Panc1 (cell line): Measurements from ENCODE around the gene RAP1GAP2. TPM values are rescaled to one million over a fixed set of nuclear protein-coding genes. Genes with fewer than 3 reads are reported as not detected.

Experiments
- ATAC-seq: fragments of 200-7000 bp; cut with Tn5 transposase; 2 replicates; pipeline ENCODE4 v1.9.1; 2020; ENCODE audit warnings: mild to moderate bottlenecking, moderate library complexity
- BruUV-seq: library from RNA; stranded (reverse); fragments of 400-500 nt; replicated peaks from 2 replicates; lab custom pipeline; 2021; lab: Mats Ljungman, UMichigan
- CTCF ChIA-PET: fragments of 300-600 bp; sonication (Branson Sonifier 250); formaldehyde crosslinking; loops from one replicate; lab custom pipeline; 2022; ENCODE audit warnings: antibody characterized with exemption; lab: Charles Lee
- POLR2A ChIA-PET: fragments of 300-600 bp; sonication (Branson Sonifier 250); formaldehyde crosslinking; loops from one replicate; lab custom pipeline; 2022; ENCODE audit warnings: antibody characterized with exemption; lab: Charles Lee
- DNase-seq: peaks from one replicate; pipeline ENCODE4 v3.0.0-alpha.2; 2010; ENCODE audit warnings: low read depth, low spot score
- H3K27ac ChIP-seq: 2 replicates; pipeline ENCODE4 v1.5.1; 2011; ENCODE audit warnings: mild to moderate bottlenecking, low read length, inconsistent platforms
- H3K27me3 ChIP-seq: fragments of 200-500 bp; sonication (Bioruptor generic); 2 replicates; pipeline ENCODE4 v1.6.0; 2014; ENCODE audit warnings: low read length, inconsistent platforms; ENCODE audit not compliant: control insufficient read depth, insufficient read depth
- H3K36me3 ChIP-seq: fragments of 200-500 bp; sonication (Bioruptor generic); 2 replicates; pipeline ENCODE4 v1.5.1; 2014; ENCODE audit warnings: inconsistent platforms, mild to moderate bottlenecking, low read length, moderate library complexity; ENCODE audit not compliant: control insufficient read depth, insufficient read depth
- H3K4me1 ChIP-seq: 2 replicates; pipeline ENCODE4 v1.5.1; 2011; ENCODE audit warnings: inconsistent platforms, mild to moderate bottlenecking, low read length, moderate library complexity; ENCODE audit not compliant: control insufficient read depth, insufficient read depth
- H3K4me3 ChIP-seq, 2 experiments: 2 replicates each; pipeline ENCODE4 v1.5.1; 2011 to 2012; ENCODE audit warnings: low read depth in 2 of 2, low read length in 2 of 2, mild to moderate bottlenecking in 2 of 2, inconsistent platforms in 1 of 2, moderate library complexity in 1 of 2
- H3K9me3 ChIP-seq: fragments of 200-500 bp; sonication (Bioruptor generic); 2 replicates; pipeline ENCODE4 v1.5.1; 2014; ENCODE audit warnings: low read depth, mild to moderate bottlenecking, inconsistent platforms, low read length, moderate library complexity; ENCODE audit not compliant: control insufficient read depth, insufficient read depth
- POLR2AphosphoS5 ChIP-seq: IDR thresholded peaks from 2 replicates; pipeline ENCODE4 v1.6.1; 2012; ENCODE audit warnings: mild to moderate bottlenecking, low read depth, low read length, moderate library complexity
- SIN3A ChIP-seq: IDR thresholded peaks from 2 replicates; pipeline ENCODE4 v1.6.1; 2012; ENCODE audit warnings: low read depth, mild to moderate bottlenecking, low read length, moderate library complexity, borderline replicate concordance; ENCODE audit not compliant: insufficient read depth
- TCF7L2 ChIP-seq: IDR thresholded peaks from 2 replicates; pipeline ENCODE4 v1.6.1; 2011; ENCODE audit warnings: mild to moderate bottlenecking, low read depth, low read length, inconsistent platforms
- in situ Hi-C: cut with HindIII; loops from 2 replicates; pipeline ENCODE4 v1.10.0; 2016; ENCODE audit warnings: low sequenced_read_pairs, low pct_unique_long_range_greater_than_20kb
- intact Hi-C: fragments of 100-400 bp; cut with micrococcal nuclease; formaldehyde crosslinking; loops from one replicate; pipeline ENCODE4 v1.10.0; 2022; ENCODE audit not compliant: unreplicated experiment
- total RNA-seq: library from RNA; stranded (reverse); gene quantifications from one replicate; pipeline ENCODE4 v1.2.1, GENCODE V29; 2021; ENCODE audit not compliant: unreplicated experiment
- TF ChIP-seq, protein P1 (sequence below), 2 experiments: IDR thresholded peaks; 2 replicates each; pipeline ENCODE4 v1.6.1; 2011 to 2012; ENCODE audit warnings: low read depth in 2 of 2, control low read depth in 1 of 2, low read length in 1 of 2, mild to moderate bottlenecking in 1 of 2, moderate library complexity in 1 of 2; ENCODE audit not compliant: insufficient read depth in 1 of 2
- TF ChIP-seq, protein P2 (sequence below): fragments of 450-650 bp; IDR thresholded peaks from 2 replicates; pipeline ENCODE4 v1.5.1; 2017; ENCODE audit warnings: mild to moderate bottlenecking

Gene RAP1GAP2
- total RNA-seq, 1 experiment from 2014 or later: 10.0 TPM

DNA sequence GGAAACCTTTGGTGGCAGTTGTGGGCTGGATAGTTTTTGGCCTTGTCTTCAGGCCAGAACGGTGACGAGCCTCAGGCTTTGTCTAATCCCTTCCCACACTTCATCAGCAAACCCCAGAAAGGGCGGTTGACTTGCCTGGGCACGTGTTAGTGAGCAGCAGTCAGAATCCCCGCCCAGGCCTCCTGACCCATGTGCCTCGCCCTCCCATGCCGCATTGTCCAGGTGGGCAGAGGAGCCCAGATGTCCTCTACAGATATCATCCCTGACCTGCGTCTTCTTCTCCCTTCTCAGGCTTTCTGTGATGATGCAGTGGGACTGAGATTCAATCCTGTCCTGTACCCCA is 184.6 kb downstream of the RAP1GAP2 start:
- no peaks in the 10 kb centered on the region for H3K27me3 ChIP-seq
- TF ChIP-seq, protein P1, sequence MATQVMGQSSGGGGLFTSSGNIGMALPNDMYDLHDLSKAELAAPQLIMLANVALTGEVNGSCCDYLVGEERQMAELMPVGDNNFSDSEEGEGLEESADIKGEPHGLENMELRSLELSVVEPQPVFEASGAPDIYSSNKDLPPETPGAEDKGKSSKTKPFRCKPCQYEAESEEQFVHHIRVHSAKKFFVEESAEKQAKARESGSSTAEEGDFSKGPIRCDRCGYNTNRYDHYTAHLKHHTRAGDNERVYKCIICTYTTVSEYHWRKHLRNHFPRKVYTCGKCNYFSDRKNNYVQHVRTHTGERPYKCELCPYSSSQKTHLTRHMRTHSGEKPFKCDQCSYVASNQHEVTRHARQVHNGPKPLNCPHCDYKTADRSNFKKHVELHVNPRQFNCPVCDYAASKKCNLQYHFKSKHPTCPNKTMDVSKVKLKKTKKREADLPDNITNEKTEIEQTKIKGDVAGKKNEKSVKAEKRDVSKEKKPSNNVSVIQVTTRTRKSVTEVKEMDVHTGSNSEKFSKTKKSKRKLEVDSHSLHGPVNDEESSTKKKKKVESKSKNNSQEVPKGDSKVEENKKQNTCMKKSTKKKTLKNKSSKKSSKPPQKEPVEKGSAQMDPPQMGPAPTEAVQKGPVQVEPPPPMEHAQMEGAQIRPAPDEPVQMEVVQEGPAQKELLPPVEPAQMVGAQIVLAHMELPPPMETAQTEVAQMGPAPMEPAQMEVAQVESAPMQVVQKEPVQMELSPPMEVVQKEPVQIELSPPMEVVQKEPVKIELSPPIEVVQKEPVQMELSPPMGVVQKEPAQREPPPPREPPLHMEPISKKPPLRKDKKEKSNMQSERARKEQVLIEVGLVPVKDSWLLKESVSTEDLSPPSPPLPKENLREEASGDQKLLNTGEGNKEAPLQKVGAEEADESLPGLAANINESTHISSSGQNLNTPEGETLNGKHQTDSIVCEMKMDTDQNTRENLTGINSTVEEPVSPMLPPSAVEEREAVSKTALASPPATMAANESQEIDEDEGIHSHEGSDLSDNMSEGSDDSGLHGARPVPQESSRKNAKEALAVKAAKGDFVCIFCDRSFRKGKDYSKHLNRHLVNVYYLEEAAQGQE (IDR thresholded peaks at IDR 0.05; ENCODE audit: insufficient read depth in 1 of 2, low read depth in 2 of 2, low read length in 1 of 2): no peak
- TF ChIP-seq POLR2AphosphoS5 (no peak), TCF7L2 (no peak), SIN3A (no peak)
- TF ChIP-seq, protein P2, sequence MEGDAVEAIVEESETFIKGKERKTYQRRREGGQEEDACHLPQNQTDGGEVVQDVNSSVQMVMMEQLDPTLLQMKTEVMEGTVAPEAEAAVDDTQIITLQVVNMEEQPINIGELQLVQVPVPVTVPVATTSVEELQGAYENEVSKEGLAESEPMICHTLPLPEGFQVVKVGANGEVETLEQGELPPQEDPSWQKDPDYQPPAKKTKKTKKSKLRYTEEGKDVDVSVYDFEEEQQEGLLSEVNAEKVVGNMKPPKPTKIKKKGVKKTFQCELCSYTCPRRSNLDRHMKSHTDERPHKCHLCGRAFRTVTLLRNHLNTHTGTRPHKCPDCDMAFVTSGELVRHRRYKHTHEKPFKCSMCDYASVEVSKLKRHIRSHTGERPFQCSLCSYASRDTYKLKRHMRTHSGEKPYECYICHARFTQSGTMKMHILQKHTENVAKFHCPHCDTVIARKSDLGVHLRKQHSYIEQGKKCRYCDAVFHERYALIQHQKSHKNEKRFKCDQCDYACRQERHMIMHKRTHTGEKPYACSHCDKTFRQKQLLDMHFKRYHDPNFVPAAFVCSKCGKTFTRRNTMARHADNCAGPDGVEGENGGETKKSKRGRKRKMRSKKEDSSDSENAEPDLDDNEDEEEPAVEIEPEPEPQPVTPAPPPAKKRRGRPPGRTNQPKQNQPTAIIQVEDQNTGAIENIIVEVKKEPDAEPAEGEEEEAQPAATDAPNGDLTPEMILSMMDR: no peak
- ATAC-seq (no peak), DNase-seq (no peak)
- intact Hi-C loops (no loop called here), in situ Hi-C loops (no loop called here)
- CTCF ChIA-PET: interaction anchor here (0.5 kb wide), 1 partner anchor 152 kb away, joined by 8 read pairs; no protein-coding TSS in a partner anchor
- H3K4me1 ChIP-seq: no peaks in the 10 kb centered on the region
- POLR2A ChIA-PET: no interaction called here
- H3K4me3 ChIP-seq: no peak overlapping the region
- H3K9me3 ChIP-seq: no peaks in the 10 kb centered on the region
- peaks cover 4% of the 10 kb centered on the region; the same call in 1 of the 2 replicates for H3K36me3 ChIP-seq
- BruUV-seq: no TSS peak
- H3K27ac ChIP-seq: no peak overlapping the region

DNA sequence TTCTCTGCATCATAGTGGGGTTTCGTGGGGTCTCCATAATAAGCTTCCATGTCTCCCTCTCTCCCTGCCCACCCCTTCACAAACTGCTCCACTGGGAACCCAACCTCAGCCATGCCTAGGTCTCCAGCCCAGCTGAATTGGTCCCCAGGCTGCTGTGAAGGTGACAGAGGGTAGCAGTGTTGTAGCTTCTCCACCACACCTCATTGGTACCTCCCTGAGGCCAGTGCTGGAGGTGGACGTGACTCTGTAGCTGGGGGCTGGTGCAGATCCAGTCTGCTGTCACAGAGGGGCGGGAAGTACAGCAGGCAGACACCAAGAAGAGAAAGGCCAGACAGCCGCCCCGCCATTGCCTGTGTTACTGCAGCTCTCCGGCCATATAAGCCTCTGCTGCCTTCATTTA is 185.1 kb downstream of the RAP1GAP2 start:
- POLR2A ChIA-PET: no interaction called here
- Histone ChIP-seq H3K36me3 (no peaks in the 10 kb centered on the region; the same call in 1 of the 2 replicates), H3K4me1 (no peaks in the 10 kb centered on the region), H3K27me3 (no peaks in the 10 kb centered on the region), H3K4me3 (no peak overlapping the region), H3K9me3 (no peaks in the 10 kb centered on the region), H3K27ac (no peak overlapping the region)
- TF ChIP-seq, protein P1 (IDR thresholded peaks at IDR 0.05; ENCODE audit: insufficient read depth in 1 of 2, low read depth in 2 of 2, low read length in 1 of 2): no peak
- TF ChIP-seq, protein P2: no peak
- TF ChIP-seq SIN3A (no peak), TCF7L2 (no peak), POLR2AphosphoS5 (no peak)
- CTCF ChIA-PET: interaction anchor here (0.5 kb wide), 1 partner anchor 152 kb away, joined by 8 read pairs; no protein-coding TSS in a partner anchor
- DNase-seq (no peak), ATAC-seq (no peak)
- intact Hi-C loops: no loop called here
- in situ Hi-C loops: no loop called here
- BruUV-seq: no TSS peak
